NCI-H345 treated with DMSO at 0.1 percent for 48 hours (cell line): Measurements from ENCODE around the gene UNC13A.

Experiments used
- DNase-seq: peaks from one replicate; lab custom pipeline; 2025; ENCODE audit not compliant: unreplicated experiment; lab: John Stamatoyannopoulos, UW

Gene UNC13A

DNA sequence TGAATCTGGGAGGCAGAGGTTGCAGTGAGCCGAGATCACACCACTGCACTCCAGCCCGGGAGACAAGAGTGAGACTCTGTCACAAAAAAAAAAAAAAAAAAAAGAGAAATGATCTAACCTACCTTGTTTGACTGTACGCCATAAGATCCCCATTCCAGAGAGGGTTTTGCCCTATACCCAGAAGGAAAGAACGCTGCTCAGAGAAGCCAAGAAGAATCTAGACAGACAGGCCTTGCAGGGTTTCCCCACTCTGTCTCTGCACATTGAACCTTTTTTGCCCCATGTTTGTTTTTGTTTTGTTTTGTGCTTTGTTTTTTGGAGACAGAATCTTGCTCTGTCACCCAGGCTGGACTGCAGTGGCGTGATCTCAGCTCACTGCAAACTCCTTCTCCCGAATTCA is 23.7 kb upstream of the UNC13A start:
- no peak for DNase-seq

GRCh38 chr19:17706750-17707181 is 18.6 kb upstream of the UNC13A start:
- DNase-seq, result no peak

- no peak for DNase-seq
These were observed 15.8 kb upstream of the UNC13A start for GRCh38 chr19:17703824-17704463.

- DNase-seq, result no peak
These were observed 7.0 kb upstream of the UNC13A start for GRCh38 chr19:17695198-17695597.

- no peak for DNase-seq
These were observed 4.4 kb upstream of the UNC13A start for GRCh38 chr19:17692566-17692965.

DNA sequence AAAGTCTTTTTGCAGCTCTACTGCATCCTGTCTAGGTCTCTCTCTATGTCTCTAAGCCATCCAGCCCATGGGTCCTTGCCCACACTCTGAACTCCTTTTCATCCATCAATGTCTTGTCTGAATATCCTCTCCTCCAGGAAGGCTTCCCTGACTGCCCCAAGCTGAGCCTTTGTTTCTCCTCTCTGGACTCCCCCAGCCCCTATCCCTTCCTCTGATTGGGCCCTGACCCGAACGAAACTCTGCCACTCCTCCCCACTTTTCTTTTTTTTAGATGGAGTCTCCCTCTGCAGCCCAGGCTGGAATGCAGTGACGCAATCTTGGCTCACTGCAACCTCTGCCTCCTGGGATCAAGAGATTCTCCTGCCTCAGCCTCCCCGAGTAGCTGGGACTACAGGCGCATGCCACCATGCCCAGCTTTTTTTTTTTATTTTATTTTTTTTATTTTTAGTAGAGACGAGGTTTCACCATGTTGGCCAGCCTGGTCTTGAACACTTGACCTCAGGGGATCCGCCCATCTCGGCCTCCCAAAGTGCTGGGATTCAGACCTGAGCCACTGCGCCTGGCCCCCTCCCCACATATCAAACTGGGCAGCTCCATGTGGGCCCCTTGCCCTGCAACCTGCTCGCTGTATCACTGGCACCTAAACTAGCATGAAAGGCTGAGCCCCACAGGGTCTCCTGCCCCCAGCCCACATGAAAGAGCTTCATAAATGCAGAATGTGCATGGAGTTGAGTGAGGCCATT is 870 bp upstream of the UNC13A start:
- no peak for DNase-seq

DNA sequence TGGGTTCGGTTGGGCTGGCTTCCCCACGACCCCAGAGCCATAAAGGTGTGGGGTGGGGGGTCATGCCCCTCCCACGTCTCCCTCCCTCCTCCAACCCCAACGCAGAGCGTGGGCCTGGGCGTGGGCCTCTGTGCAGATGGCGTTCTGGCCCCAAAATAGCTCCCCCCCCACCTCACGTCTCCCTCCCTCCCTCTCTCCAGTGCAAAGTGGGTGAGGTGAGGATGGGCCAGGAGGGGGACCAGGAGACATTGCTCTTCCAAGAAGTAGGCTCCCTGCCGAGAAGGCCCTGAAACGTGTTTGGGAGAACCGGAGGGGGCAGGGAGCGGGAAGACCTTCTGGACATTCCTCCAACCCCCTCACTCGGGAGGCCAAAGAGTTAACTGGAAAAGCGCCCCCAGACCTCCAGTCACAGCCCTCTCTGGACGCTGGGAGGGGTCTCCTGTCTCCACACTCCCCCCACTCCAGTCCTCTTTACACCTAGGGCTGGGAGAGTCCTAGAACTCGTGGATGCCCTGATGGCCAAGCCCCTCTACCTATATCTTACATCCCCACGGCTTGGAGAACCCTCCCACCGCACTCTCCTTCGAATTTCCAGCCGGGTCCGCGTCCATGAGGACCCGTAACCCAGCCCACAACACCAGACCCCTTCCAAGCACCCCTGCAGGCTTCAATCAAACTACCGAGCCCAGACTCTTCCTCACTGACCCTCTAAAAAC is 855 bp downstream of the UNC13A start:
- DNase-seq, result no peak

DNA sequence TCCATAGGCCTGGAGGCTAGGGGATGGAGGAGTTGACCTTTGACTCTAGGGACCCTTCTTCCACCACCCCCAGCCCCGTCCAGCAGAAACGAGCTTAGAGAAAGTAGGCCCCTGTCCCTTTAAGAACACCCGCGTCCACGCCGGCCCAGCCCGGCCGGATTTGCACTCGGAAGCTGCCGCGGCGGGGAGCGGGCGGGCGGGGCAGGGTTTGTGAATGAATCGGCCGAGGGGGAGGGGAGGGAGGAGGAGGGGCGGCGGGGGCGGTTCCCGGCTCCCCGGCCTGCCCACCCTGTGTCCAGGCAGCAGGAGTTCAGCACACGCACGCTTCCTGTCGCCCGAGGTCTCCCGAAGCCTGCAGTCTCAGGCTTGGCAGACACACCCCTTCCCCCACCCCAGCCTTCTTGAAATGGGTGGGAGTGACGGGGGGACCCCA is 1.5 kb downstream of the UNC13A start:
- DNase-seq, result peak; percentile 9

GRCh38 chr19:17686023-17686521 is 2.1 kb downstream of the UNC13A start:
- no peak for DNase-seq

GRCh38 chr19:17685451-17686022 is 2.6 kb downstream of the UNC13A start:
- DNase-seq, result no peak

GRCh38 chr19:17684256-17684655 is 3.9 kb downstream of the UNC13A start:
- DNase-seq, result no peak

- DNase-seq, result no peak
These were observed 5.1 kb downstream of the UNC13A start for GRCh38 chr19:17683078-17683477.

DNA sequence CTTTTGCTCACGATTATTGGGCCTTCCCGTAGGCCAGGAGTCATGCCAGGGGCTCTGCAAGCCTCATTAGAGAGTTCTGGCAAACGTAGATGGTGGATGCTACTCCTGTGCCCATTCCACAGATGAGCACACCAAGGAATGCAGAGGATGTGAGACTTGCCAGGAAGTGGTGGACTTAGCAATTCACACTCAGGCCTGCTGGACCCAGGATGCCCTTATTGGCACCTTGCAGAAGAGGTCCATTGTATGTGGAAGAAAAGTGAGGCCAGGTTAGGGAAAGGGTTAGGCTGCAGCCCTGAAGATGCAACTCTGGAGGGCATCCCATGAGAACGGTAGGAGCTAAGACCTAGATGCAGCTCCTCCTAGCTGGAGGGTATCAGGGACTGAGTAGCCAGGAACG is 5.9 kb downstream of the UNC13A start:
- DNase-seq, result no peak

DNA sequence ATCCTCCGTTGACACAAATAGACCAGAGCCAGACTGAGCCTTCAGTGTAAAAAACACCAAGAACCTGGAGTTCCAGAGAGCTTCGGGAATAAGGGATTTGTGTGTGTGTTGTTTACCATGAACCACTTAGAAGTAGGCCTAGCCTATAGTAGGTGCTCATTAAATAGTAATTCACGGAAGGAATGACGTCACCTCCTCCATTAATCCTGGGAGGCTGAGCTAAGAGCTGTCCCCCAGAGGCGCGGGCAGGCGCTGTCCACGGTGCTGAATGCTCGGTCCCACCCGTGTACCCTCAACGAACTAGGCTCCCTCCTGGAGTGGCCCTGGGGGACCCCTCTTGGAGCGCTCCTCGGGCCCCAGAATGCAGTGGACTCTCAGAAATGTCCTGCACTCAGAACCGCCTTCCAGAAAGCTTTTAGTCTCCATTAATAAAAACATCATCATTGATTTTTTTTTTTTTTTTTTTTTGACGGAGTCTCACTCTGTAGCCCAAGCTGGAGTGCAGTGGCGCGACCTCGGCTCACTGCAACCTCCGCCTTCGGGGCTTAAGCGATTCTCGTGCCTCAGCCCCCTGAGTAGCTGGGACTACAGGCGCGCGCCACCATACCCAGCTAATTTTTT is 6.5 kb downstream of the UNC13A start:
- no peak for DNase-seq

- no peak for DNase-seq
These were observed 7.9 kb downstream of the UNC13A start for GRCh38 chr19:17680230-17680722.

GRCh38 chr19:17679526-17680229 is 8.5 kb downstream of the UNC13A start:
- DNase-seq, result no peak

DNA sequence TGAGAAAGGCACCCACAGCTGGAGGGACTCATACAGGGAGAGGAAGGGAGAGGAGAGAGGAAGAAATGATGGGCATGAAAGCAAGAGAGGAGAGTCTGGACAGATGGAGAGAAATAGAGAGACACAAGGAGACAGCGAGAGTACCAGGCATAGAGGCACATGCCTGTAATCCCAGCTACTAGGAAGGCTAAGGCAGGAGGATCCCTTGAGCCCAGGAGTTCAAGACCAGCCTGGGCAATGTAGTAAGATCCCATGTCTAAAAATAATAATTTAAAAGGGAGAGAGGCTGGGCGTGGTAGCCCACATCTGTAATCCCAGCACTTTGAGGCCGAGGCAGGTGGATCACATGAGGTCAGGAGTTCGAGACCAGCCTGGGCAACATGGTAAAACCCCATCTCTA is 9.3 kb downstream of the UNC13A start:
- no peak for DNase-seq

GRCh38 chr19:17677002-17677401 is 11.2 kb downstream of the UNC13A start:
- DNase-seq, result no peak

DNA sequence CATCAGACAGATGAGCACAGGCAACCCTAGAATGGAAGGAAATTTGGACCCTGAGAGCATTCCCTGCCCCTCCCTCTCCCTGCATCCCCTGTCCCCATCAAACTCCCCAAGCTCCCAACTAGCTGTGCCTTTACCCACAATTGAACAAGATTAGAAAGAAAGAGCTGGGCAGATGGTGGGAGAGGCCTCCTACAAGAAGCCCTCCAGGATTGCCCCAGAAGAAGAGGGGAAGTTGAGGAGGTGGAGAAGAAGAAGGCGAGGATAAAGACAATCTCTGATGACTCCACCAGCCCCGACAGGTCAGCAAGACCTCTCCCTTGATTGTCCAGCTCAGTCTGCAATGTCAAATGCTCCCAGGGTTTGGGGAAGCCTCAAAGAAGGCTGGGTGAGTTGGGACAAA is 11.9 kb downstream of the UNC13A start:
- DNase-seq, result no peak
